ENCODE results near the gene BRAF.
"Not testable (repeated sequence)": the region's sequence is repeated elsewhere in the genome, so short reads cannot be mapped to it uniquely, and the experiment has no call there.

BRAF gene

DNA sequence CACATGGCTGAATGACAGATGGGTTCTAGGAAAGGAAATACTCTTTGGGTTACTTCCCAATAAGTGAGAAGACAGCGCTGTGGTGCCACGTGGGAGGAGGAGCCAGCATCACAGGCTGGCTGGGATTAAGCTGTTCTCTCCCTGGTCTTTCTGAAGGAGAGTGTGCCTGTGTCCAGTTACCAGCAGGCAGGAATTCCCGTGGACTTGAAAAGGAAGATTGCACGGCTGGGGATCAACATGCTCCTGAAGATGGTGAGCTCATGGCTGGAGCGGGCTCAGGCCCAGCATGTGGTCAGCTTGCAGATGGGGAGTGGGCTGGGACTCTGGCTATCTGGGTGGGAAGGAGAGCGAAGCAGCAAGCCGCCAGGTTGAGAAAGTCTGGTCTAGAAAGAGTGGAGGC is 243.8 kb downstream of the BRAF start:
- DNase-seq (ENCODE audit: low read depth in 2 of 2): no peak

- DNase-seq (ENCODE audit: low read depth in 2 of 2): no peak
Observed at GRCh38 chr7:140679186-140679585, 245.5 kb downstream of the BRAF start.

GRCh38 chr7:140678816-140679130 is 246.0 kb downstream of the BRAF start:
- no peak for DNase-seq (ENCODE audit: low read depth in 2 of 2)

DNA sequence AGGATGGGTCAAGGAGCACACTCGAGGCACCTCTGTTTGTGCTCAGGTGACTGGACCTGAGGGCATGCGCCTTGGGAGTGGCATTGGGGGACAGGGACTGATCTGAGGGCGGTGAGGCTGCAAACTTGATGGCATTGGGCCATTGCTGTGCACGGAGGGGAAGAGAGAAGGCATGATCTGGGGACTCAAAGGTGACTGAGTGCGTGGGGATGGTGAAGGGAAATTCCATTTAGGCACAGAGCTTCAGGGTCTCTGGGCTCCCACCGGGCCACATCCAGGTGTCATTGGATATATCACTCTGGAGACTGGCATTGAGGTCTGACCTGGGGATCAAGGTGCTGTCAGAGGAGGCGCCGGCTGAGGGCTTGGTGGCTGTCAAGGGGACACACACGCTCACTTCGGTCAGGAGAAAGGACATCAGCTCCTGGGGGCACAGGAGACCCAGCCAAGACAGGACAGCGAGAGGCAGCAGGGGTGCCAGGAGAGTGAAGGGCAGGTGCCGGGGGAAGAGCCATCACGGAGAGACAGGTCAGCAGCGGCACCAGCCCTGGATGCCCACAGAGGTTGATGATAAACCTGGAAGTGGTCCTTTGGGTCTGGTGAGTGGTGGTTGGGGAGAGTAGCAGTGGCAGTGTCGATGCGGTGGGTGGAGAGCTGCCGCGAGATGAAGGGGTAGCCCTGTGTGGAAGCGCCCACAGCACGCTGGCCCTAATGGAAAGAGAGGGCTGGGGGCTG is 246.5 kb downstream of the BRAF start:
- no peak for DNase-seq (ENCODE audit: low read depth in 2 of 2)

GRCh38 chr7:140677496-140677895 is 247.2 kb downstream of the BRAF start:
- no peak for DNase-seq (ENCODE audit: low read depth in 2 of 2)

DNA sequence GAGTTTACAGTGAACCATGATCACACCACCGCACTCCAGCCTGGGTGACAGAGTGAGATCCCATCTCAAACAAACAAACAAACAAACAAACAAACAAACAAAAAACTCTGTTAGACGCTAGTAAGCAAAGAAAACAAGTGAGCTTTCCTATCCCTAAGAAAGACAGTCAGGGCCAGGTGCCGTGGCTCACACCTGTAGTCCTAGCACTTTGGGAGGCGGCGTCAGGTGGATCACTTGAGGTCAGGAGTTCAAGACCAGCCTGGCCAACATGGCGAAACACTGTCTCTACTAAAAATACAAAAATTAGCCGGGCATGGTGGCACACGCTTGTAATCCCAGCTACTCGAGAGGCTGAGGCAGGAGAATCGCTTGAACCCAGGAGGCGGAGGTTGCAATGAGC is 247.8 kb downstream of the BRAF start:
- DNase-seq (ENCODE audit: low read depth in 2 of 2): not testable (repeated sequence)

DNA sequence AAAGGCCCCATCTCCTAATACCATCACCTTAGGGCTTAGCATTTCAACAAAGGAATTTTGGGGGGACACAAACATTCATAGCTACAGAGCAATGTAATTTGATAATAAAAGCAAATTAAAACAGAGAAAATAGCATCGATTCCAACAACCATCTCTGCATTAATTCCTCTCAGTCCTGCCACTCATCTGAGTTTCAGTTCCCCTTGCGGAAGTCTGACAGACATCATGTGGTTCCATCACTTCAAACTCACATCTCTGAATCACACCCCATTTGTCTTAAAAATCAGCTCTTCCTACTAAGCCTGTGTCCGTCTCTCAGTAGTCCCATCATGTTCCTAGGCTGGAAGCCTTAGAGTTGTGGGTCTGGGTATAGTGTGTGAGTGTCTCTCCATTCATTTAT is 248.4 kb downstream of the BRAF start:
- DNase-seq (ENCODE audit: low read depth in 2 of 2): no peak

DNA sequence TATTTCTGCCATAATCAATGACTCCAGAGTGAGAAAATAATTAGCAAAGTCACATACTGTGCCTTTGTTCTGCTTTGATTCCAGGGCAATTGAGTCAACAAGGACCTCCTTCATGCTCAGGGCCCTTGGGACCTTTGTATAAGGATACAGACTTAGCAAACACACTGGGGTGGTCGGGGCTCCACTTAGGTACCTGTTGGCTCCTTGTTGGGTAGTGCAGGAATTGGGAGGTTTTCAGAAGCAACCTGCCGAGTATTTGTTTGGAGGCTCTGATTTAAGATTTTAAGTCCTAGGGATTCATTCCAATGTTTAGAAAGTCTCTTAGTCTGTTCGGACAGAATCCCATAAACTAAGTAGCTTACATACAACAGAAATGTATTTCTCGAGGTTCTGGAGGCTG is 249.0 kb downstream of the BRAF start:
- DNase-seq (ENCODE audit: low read depth in 2 of 2): no peak

- no peak for DNase-seq (ENCODE audit: low read depth in 2 of 2)
Observed at GRCh38 chr7:140674899-140675701, 249.6 kb downstream of the BRAF start.

DNA sequence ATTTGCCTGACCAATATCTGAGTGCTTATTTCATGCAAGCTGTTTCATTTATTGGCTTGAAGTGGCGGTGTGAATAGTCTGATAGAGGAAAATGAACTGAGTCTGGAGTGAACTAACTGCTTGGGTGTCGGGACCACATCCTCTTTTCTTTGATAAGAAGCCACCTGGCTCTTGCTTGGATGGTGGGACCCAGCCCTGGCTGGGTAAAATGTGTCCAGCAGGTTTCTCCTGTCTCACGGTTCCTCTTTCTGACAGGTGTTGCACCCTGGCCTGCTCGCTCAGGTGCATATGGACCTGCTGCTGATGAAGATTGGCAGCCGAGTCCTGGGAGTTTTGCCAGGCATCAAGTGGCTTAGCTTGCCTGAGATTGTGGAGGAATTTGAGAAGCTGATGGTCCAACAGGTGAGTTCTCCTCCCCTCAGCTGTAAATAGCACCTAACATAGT is 250.4 kb downstream of the BRAF start:
- no peak for DNase-seq (ENCODE audit: low read depth in 2 of 2)

- DNase-seq (ENCODE audit: low read depth in 2 of 2): no peak
Observed at GRCh38 chr7:140673774-140674155, 251.0 kb downstream of the BRAF start.

GRCh38 chr7:140673063-140673773 is 251.5 kb downstream of the BRAF start:
- DNase-seq (ENCODE audit: low read depth in 2 of 2): no peak

GRCh38 chr7:140672382-140673062 is 252.2 kb downstream of the BRAF start, which contains the start of gene ADCK2:
Gene ADCK2 (plus strand): TSS chr7:140672945. CDS start chr7:140673331, 386 bp downstream.
- no peak for DNase-seq (ENCODE audit: low read depth in 2 of 2)

- no peak for DNase-seq (ENCODE audit: low read depth in 2 of 2)
Observed at GRCh38 chr7:140671966-140672365, 252.8 kb downstream of the BRAF start.

DNA sequence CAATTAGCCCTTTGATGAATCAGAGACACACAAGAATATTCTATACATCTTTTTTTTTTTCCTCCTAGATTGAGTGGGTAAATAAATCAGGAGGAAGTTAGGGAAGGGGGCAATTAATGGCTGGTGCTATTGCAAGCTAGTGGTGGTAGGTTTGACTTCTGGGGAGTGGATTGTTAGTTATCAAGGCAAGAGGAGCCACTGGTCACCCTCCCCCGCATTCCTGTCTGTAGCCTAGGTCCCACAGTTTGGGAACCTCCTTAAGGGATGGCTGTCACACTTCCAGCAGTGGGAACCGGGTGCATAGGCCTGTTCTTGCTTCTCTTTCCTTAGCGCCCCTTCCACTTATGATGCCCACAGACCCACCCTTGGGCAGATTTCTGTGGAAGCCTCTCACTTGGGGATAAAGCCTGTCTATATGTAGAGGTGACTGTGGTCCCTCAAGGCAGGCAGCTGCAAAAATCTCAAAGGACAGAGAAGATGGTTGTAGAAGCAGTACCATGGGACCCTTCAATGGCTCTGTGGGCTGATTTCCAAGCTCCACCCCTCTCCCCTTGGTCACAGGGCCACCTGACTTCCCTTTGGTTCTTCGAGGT is 254.3 kb downstream of the BRAF start:
- DNase-seq (ENCODE audit: low read depth in 2 of 2): no peak

GRCh38 chr7:140669862-140670261 is 254.9 kb downstream of the BRAF start:
- DNase-seq (ENCODE audit: low read depth in 2 of 2): not testable (repeated sequence)

DNA sequence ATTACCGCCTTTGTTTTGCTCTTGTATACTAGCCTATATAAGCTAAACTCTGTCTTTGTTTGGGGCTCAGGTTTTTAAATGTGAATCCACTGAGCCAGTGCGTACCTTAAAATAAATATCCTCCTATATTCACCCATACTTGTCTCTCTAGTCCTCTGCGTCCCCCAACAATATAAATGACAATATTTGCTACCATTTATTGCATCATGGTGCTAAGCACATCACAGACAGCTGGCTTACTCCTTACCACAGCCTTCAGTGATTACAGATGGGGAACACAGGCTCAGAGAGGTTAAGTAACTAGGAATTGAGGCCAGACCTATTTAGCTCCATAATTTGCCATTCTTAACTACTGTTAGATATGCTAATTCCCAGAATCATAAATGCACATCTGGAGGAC is 255.4 kb downstream of the BRAF start:
- DNase-seq (ENCODE audit: low read depth in 2 of 2): no peak
